ENCODE data around the gene NPIPA2. TPM values are rescaled to one million over a fixed set of nuclear protein-coding genes. Genes with fewer than 3 reads are reported as not detected.
"Not testable (repeated sequence)": the region's sequence is repeated elsewhere in the genome, so short reads cannot be mapped to it uniquely, and the experiment has no call there.

Gene NPIPA2
- total and polyA plus RNA-seq, 2 of the 13 experiments (the other 11 are each of a cell fraction or from before 2014, with no cell fraction given), result 0.08 to 0.20 TPM

DNA sequence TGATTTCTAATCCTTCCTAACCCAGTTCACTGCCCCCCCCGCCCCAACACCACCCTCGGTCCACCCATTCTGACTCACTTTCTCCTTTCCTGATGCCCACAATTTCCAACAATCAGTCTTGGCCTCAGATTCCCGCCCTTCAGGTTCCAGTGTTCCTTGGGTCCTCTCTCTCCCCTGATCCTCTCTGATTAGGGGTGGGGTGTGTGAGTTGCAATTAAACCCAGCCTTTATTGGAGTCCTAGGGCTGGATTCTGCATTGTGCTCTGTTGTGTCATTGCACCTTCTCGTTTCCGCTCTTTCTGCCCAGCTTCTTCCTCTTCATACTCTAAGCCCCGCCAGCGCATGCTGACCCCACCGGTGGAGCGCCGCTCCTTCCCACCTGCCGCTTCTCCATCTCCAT lies 39.7 kb upstream of the NPIPA2 start:
- H3K4me3 ChIP-seq (replicated peaks in 1 of 3; ENCODE audit: insufficient read depth in 1 of 3, low read depth in 2 of 3, low read length in 3 of 3); H3K36me3 ChIP-seq (replicated peaks in 1 of 2; ENCODE audit: control insufficient read depth in 1 of 2, insufficient read depth in 2 of 2, low read length in 2 of 2); H3K27me3 ChIP-seq (ENCODE audit: control insufficient read depth in 1 of 2, insufficient read depth in 2 of 2, low read length in 2 of 2); H2AFZ ChIP-seq (ENCODE audit: low read length); H3K9me3 ChIP-seq (ENCODE audit: low read length); FAIRE-seq; H4K20me1 ChIP-seq (ENCODE audit: insufficient read depth, low read length); BruUV-seq (replicated peaks); H3K4me1 ChIP-seq (ENCODE audit: insufficient read depth, low read length); H3K27ac ChIP-seq (ENCODE audit: extremely low read length, insufficient read depth, low read length); H3K79me2 ChIP-seq (ENCODE audit: insufficient read depth, low read length); in situ Hi-C loops (cut with HindIII; ENCODE audit: extremely low pct_ligation_motif_present, low pct_unique_long_range_greater_than_20kb); DNase-seq (ENCODE audit: low spot score); H3K4me2 ChIP-seq (ENCODE audit: low read depth, low read length); POLR2A ChIA-PET; H3K9ac ChIP-seq (ENCODE audit: insufficient read depth, low read depth, low read length); CTCF ChIA-PET (ENCODE audit: low intra/inter-chr PET ratio, low total read pairs); intact Hi-C loops (cut with micrococcal nuclease; ENCODE audit: unreplicated experiment): not testable (repeated sequence)
- ATAC-seq, result peak; percentile 3
- WGBS (ENCODE audit: low lambda C conversion rate), result no CpG with 5 or more reads among the region's 11 CpGs

DNA sequence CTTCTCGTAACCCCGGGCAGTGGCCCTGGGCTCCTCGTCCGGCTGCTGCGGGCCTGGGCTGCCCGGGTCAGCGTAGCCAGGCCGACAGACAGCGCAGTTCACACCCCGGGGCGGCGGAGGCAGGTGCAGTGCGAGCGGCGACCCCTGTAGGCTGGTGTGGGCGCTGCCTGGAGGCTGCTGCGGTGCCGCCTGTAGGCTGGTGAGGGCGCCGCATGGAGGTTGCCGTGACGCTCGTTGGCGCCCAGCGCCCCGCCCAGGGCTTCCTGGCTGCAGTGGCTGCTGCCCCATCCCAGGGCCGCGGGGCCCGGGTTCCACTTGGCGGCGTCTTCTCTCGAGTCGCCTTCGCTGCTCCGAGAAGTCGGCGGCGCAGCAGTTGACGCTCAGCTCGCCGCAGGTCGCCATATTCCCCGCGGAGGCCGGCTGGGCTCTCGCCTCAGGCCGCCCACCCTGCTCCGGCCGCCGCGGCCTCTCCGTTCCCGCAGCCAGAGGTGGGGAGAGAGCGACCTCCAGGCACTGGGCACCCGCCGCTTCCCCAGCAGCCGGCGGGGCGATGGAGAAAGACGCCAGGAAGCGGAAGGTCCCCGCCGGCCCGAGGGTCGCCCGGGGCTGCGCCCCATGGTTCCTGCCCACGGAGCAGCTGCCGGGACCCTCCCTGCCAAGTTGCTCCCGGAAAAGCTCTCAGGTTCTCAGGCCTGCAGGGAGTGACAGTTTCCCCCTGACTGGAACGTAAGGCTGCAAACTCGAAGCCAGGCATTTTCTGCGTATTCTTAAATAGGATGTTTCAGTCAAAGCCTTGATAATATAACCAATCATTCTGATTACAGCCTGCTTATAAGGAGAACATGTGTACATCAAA lies 38.9 kb upstream of the NPIPA2 start, which contains the start of gene NPIPA3:
NPIPA3 (plus strand) TSS at position 256 of the 856 bp plus-strand sequence. CDS start 5,533 bp downstream, outside the sequence.
- POLR2A ChIA-PET; H2AFZ ChIP-seq (ENCODE audit: low read length); H3K9ac ChIP-seq (ENCODE audit: insufficient read depth, low read depth, low read length); CTCF ChIA-PET (ENCODE audit: low intra/inter-chr PET ratio, low total read pairs); H3K79me2 ChIP-seq (ENCODE audit: insufficient read depth, low read length); intact Hi-C loops (cut with micrococcal nuclease; ENCODE audit: unreplicated experiment); H4K20me1 ChIP-seq (ENCODE audit: insufficient read depth, low read length); DNase-seq (ENCODE audit: low spot score); H3K9me3 ChIP-seq (ENCODE audit: low read length); H3K4me1 ChIP-seq (ENCODE audit: insufficient read depth, low read length); H3K4me2 ChIP-seq (ENCODE audit: low read depth, low read length); BruUV-seq (replicated peaks); FAIRE-seq; in situ Hi-C loops (cut with HindIII; ENCODE audit: extremely low pct_ligation_motif_present, low pct_unique_long_range_greater_than_20kb); H3K27me3 ChIP-seq (ENCODE audit: control insufficient read depth in 1 of 2, insufficient read depth in 2 of 2, low read length in 2 of 2); H3K36me3 ChIP-seq (replicated peaks in 1 of 2; ENCODE audit: control insufficient read depth in 1 of 2, insufficient read depth in 2 of 2, low read length in 2 of 2); H3K4me3 ChIP-seq (replicated peaks in 1 of 3; ENCODE audit: insufficient read depth in 1 of 3, low read depth in 2 of 3, low read length in 3 of 3); H3K27ac ChIP-seq (ENCODE audit: extremely low read length, insufficient read depth, low read length): not testable (repeated sequence)
- no CpG with 5 or more reads among the region's 73 CpGs for WGBS (ENCODE audit: low lambda C conversion rate)
- peak; percentile 98 for ATAC-seq

- H3K79me2 ChIP-seq (ENCODE audit: insufficient read depth, low read length); POLR2A ChIA-PET; H3K4me1 ChIP-seq (ENCODE audit: insufficient read depth, low read length); BruUV-seq (replicated peaks); FAIRE-seq; H2AFZ ChIP-seq (ENCODE audit: low read length); H3K27me3 ChIP-seq (ENCODE audit: control insufficient read depth in 1 of 2, insufficient read depth in 2 of 2, low read length in 2 of 2); H3K36me3 ChIP-seq (replicated peaks in 1 of 2; ENCODE audit: control insufficient read depth in 1 of 2, insufficient read depth in 2 of 2, low read length in 2 of 2); H3K27ac ChIP-seq (ENCODE audit: extremely low read length, insufficient read depth, low read length); H3K4me3 ChIP-seq (replicated peaks in 1 of 3; ENCODE audit: insufficient read depth in 1 of 3, low read depth in 2 of 3, low read length in 3 of 3); DNase-seq (ENCODE audit: low spot score); H3K9ac ChIP-seq (ENCODE audit: insufficient read depth, low read depth, low read length); H4K20me1 ChIP-seq (ENCODE audit: insufficient read depth, low read length); intact Hi-C loops (cut with micrococcal nuclease; ENCODE audit: unreplicated experiment); H3K9me3 ChIP-seq (ENCODE audit: low read length); CTCF ChIA-PET (ENCODE audit: low intra/inter-chr PET ratio, low total read pairs); in situ Hi-C loops (cut with HindIII; ENCODE audit: extremely low pct_ligation_motif_present, low pct_unique_long_range_greater_than_20kb); H3K4me2 ChIP-seq (ENCODE audit: low read depth, low read length): not testable (repeated sequence)
- ATAC-seq, result peak; percentile 50
- no CpG with 5 or more reads among the region's 28 CpGs for WGBS (ENCODE audit: low lambda C conversion rate)
Observed at GRCh38 chr16:14733233-14733632, 9.1 kb upstream of the NPIPA2 start.

GRCh38 chr16:14740832-14741385 lies 1.4 kb upstream of the NPIPA2 start:
- 21% methylated on average over 4 of the region's 10 CpGs for WGBS (ENCODE audit: low lambda C conversion rate)
- peak; percentile 6; the same call in 1 of the 3 replicates for ATAC-seq

More at GRCh38 chr16:14740832-14741385, 1.4 kb upstream of the NPIPA2 start:
- H3K36me3 ChIP-seq (replicated peaks in 1 of 2; ENCODE audit: control insufficient read depth in 1 of 2, insufficient read depth in 2 of 2, low read length in 2 of 2); H3K4me1 ChIP-seq (ENCODE audit: insufficient read depth, low read length); CTCF ChIA-PET (ENCODE audit: low intra/inter-chr PET ratio, low total read pairs); H4K20me1 ChIP-seq (ENCODE audit: insufficient read depth, low read length); intact Hi-C loops (cut with micrococcal nuclease; ENCODE audit: unreplicated experiment); H2AFZ ChIP-seq (ENCODE audit: low read length); H3K27me3 ChIP-seq (ENCODE audit: control insufficient read depth in 1 of 2, insufficient read depth in 2 of 2, low read length in 2 of 2); H3K4me2 ChIP-seq (ENCODE audit: low read depth, low read length); H3K27ac ChIP-seq (ENCODE audit: extremely low read length, insufficient read depth, low read length); POLR2A ChIA-PET; H3K9ac ChIP-seq (ENCODE audit: insufficient read depth, low read depth, low read length); H3K79me2 ChIP-seq (ENCODE audit: insufficient read depth, low read length); DNase-seq (ENCODE audit: low spot score); H3K9me3 ChIP-seq (ENCODE audit: low read length); H3K4me3 ChIP-seq (replicated peaks in 1 of 3; ENCODE audit: insufficient read depth in 1 of 3, low read depth in 2 of 3, low read length in 3 of 3); BruUV-seq (replicated peaks); in situ Hi-C loops (cut with HindIII; ENCODE audit: extremely low pct_ligation_motif_present, low pct_unique_long_range_greater_than_20kb): not testable (repeated sequence)
- FAIRE-seq, result peak; percentile 64

Measured in HepG2 (cell line).